Tibial artery (tissue), 4 donors: ENCODE results near the gene AIG1.

Experiments
- DNase-seq, 2 donors: peaks; one replicate each; pipeline ENCODE4 v3.0.0-alpha.2; 2019
- H3K27ac ChIP-seq, 2 donors: fragments of 200-600 bp; sonication (generic) in 1 of 2; 1 replicate in 1 of 2; 2 replicates in 1 of 2; pipeline ENCODE4 v1.5.1; 2018 to 2019; ENCODE audit warnings: mild to moderate bottlenecking in 1 of 2
- H3K27me3 ChIP-seq, 2 donors: fragments of 200-600 bp; sonication (generic) in 1 of 2; one replicate each; pipeline versions ENCODE4 v1.5.1 to v1.6.0; 2016 to 2019
- H3K36me3 ChIP-seq, 3 donors: fragments of 200-600 bp; sonication (generic) in 2 of 3; one replicate each; pipeline ENCODE4 v1.5.1; 2016 to 2019; ENCODE audit warnings: mild to moderate bottlenecking in 2 of 3
- H3K4me1 ChIP-seq, 4 donors: fragments of 200-600 bp; sonication (generic) in 2 of 4; 1 replicate in 3 of 4; 2 replicates in 1 of 4; pipeline ENCODE4 v1.5.1; 2016 to 2019
- H3K4me3 ChIP-seq, 2 donors: fragments of 200-600 bp; sonication (generic) in 1 of 2; 1 replicate in 1 of 2; 2 replicates in 1 of 2; pipeline ENCODE4 v1.5.1; 2018 to 2019; ENCODE audit warnings: mild to moderate bottlenecking in 2 of 2
- H3K9me3 ChIP-seq, 3 donors: fragments of 200-600 bp; sonication (generic) in 1 of 3; one replicate each; pipeline ENCODE4 v1.5.1; 2016 to 2019
- intact Hi-C: fragments of 100-400 bp; cut with DNase I; formaldehyde crosslinking; loops from one replicate; pipeline ENCODE4 v1.15.0; 2023; ENCODE audit warnings: low total_unique reads
- TF ChIP-seq, protein P1 (sequence below), 2 experiments: fragments of 200-600 bp in 1 of 2; fragments of 450-650 bp in 1 of 2; IDR thresholded peaks; one replicate each; pipeline ENCODE4 v1.5.1; 2017 to 2019; ENCODE audit warnings: antibody characterized with exemption in 2 of 2, mild to moderate bottlenecking in 1 of 2, moderate library complexity in 1 of 2

Gene AIG1

GRCh38 chr6:143262859-143263258, 202.2 kb downstream of the AIG1 start:
- no peak overlapping the region for H3K27ac ChIP-seq
- no peak for DNase-seq

DNA sequence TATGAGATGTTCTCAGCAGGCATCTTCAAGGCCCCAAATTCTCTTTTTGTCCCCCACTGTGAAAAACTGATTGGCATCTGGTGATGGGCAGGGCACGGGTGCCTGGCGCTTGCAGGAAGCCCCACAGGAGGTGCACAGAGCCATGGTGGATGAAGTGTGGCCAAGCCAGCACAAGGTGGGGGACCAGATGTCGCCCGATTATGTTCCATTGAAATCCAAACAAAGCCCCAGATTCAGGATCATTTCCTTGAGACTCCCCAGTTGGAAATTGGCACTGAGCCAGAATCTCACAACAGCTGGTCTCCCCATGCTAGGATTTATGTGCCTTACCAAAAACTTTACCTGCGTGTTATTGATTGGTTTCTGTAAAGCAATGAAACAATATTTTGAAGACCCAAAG, 203.7 kb downstream of the AIG1 start:
- intact Hi-C loops, result no loop called here
- peaks cover 0 to 13% (median 3%) of the 10 kb centered on the region in 4 donors for H3K4me1 ChIP-seq
- H3K27ac ChIP-seq, result no peak overlapping the region
- no peaks in the 10 kb centered on the region for H3K9me3 ChIP-seq
- DNase-seq, result no peak
- H3K4me3 ChIP-seq, result no peak overlapping the region
- no peaks in the 10 kb centered on the region for H3K36me3 ChIP-seq
- H3K27me3 ChIP-seq, result no peaks in the 10 kb centered on the region
- TF ChIP-seq, protein P1, sequence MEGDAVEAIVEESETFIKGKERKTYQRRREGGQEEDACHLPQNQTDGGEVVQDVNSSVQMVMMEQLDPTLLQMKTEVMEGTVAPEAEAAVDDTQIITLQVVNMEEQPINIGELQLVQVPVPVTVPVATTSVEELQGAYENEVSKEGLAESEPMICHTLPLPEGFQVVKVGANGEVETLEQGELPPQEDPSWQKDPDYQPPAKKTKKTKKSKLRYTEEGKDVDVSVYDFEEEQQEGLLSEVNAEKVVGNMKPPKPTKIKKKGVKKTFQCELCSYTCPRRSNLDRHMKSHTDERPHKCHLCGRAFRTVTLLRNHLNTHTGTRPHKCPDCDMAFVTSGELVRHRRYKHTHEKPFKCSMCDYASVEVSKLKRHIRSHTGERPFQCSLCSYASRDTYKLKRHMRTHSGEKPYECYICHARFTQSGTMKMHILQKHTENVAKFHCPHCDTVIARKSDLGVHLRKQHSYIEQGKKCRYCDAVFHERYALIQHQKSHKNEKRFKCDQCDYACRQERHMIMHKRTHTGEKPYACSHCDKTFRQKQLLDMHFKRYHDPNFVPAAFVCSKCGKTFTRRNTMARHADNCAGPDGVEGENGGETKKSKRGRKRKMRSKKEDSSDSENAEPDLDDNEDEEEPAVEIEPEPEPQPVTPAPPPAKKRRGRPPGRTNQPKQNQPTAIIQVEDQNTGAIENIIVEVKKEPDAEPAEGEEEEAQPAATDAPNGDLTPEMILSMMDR (IDR thresholded peaks at IDR 0.05), result no peak

More at GRCh38 chr6:143262859-143263258, 202.2 kb downstream of the AIG1 start:
- Histone ChIP-seq H3K4me3 (no peak overlapping the region), H3K36me3 (no peaks in the 10 kb centered on the region), H3K9me3 (no peaks in the 10 kb centered on the region), H3K27me3 (no peaks in the 10 kb centered on the region), H3K4me1 (peaks cover 0 to 7% (median 3%) of the 10 kb centered on the region in 4 donors)
- TF ChIP-seq, protein P1 (IDR thresholded peaks at IDR 0.05), result no peak
- intact Hi-C loops, result no loop called here

GRCh38 chr6:143264986-143265764, 204.5 kb downstream of the AIG1 start:
- H3K4me3 ChIP-seq, result no peak overlapping the region
- peaks cover 0 to 13% (median 3%) of the 10 kb centered on the region in 4 donors for H3K4me1 ChIP-seq
- DNase-seq, result no peak
- H3K9me3 ChIP-seq, result no peaks in the 10 kb centered on the region
- no peaks in the 10 kb centered on the region for H3K36me3 ChIP-seq
- H3K27me3 ChIP-seq, result no peaks in the 10 kb centered on the region
- H3K27ac ChIP-seq, result no peak overlapping the region
- intact Hi-C loops, result no loop called here
- TF ChIP-seq, protein P1 (IDR thresholded peaks at IDR 0.05), result no peak

DNA sequence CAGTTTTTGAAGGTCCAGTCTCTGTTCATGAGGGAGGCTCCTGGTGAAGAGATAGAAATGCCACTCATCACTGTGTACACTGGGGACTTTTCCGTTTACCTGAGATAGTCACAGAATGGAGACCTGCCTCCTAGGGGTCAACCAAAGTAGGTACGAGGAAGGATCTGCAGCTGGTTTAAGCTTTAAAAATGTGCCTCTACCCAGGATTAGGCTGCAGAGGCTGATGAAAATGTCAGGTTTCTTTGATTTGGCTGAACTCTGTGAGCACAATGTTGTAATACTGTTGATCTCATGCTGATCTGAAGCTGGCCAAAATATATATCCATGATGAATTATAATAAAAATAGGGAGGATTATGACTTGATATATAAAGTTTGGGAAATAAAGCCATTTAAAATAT, 207.1 kb downstream of the AIG1 start:
- Histone ChIP-seq H3K27me3 (no peaks in the 10 kb centered on the region), H3K9me3 (no peaks in the 10 kb centered on the region), H3K4me1 (peaks cover 0 to 19% (median 3%) of the 10 kb centered on the region in 4 donors), H3K27ac (peak overlapping the region in 1 of 2 donors; percentile 8), H3K4me3 (no peak overlapping the region), H3K36me3 (no peaks in the 10 kb centered on the region)
- intact Hi-C loops, result no loop called here
- TF ChIP-seq, protein P1 (IDR thresholded peaks at IDR 0.05), result no peak
- DNase-seq, result no peak

DNA sequence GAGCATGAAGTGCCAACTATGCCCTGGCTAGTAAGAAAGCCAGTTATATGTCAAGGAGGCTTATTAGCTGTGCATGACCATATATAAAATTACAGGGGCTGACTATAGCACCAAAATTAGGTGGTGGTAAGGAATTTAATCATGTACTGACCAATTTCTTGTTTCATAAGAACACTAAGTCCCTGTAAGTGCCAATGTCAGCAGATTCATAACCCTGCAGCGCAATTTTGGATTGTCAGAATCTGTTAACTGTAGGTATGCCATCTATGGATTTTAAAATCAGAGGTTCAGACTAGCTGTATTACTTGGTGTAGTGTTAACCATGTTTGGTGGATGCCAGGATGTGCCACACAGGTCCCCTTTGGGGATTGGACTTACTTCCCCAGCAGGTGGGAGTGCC, 207.8 kb downstream of the AIG1 start:
- TF ChIP-seq, protein P1 (IDR thresholded peaks at IDR 0.05), result no peak
- H3K4me1 ChIP-seq, result peaks cover 0 to 19% (median 3%) of the 10 kb centered on the region in 4 donors
- no peaks in the 10 kb centered on the region for H3K9me3 ChIP-seq
- no peak for DNase-seq
- H3K27me3 ChIP-seq, result no peaks in the 10 kb centered on the region
- peak overlapping the region in 1 of 2 donors; percentile 8 for H3K27ac ChIP-seq
- no peak overlapping the region for H3K4me3 ChIP-seq
- intact Hi-C loops, result no loop called here
- no peaks in the 10 kb centered on the region for H3K36me3 ChIP-seq
